Breast epithelium (tissue), 4 donors: ENCODE results near the gene CEPT1. TPM values are rescaled to one million over a fixed set of nuclear protein-coding genes. Genes with fewer than 3 reads are reported as not detected.

Experiments
- DNase-seq, 2 donors: peaks; one replicate each; pipeline ENCODE4 v3.0.0-alpha.2; 2019; ENCODE audit warnings: low spot score in 2 of 2
- H3K27ac ChIP-seq, 2 donors: fragments of 200-600 bp; sonication (generic) in 1 of 2; one replicate each; pipeline ENCODE4 v1.5.1; 2016 to 2019; ENCODE audit warnings: mild to moderate bottlenecking in 1 of 2
- H3K27me3 ChIP-seq, 2 donors: fragments of 200-600 bp; sonication (generic) in 1 of 2; one replicate each; pipeline versions ENCODE4 v1.5.1 to v1.6.0; 2017 to 2019; ENCODE audit warnings: control low read depth in 1 of 2, mild to moderate bottlenecking in 1 of 2
- H3K36me3 ChIP-seq: fragments of 200-600 bp; one replicate; pipeline ENCODE4 v1.5.1; 2019
- H3K4me1 ChIP-seq, 2 donors: fragments of 200-600 bp; sonication (generic); one replicate each; pipeline ENCODE4 v1.5.1; 2016 to 2019; ENCODE audit warnings: control low read depth in 1 of 2
- H3K4me3 ChIP-seq, 3 donors: fragments of 200-600 bp; sonication (generic); 1 replicate in 2 of 3; 2 replicates in 1 of 3; pipeline ENCODE4 v1.5.1; 2016 to 2019; ENCODE audit warnings: mild to moderate bottlenecking in 3 of 3, moderate library complexity in 2 of 3
- H3K9me3 ChIP-seq, 2 donors: fragments of 200-600 bp; sonication (generic) in 1 of 2; one replicate each; pipeline ENCODE4 v1.5.1; 2016 to 2019; ENCODE audit warnings: control low read depth in 1 of 2
- CTCF ChIP-seq, 3 donors: fragments of 450-650 bp; IDR thresholded peaks; one replicate each; pipeline ENCODE4 v1.5.1; 2016 to 2017; ENCODE audit warnings: antibody characterized with exemption in 3 of 3, mild to moderate bottlenecking in 3 of 3, moderate library complexity in 3 of 3
- POLR2A ChIP-seq: fragments of 450-650 bp; IDR thresholded peaks from one replicate; pipeline ENCODE4 v1.6.1; 2016; ENCODE audit warnings: antibody characterized with exemption, mild to moderate bottlenecking, moderate library complexity
- POLR2AphosphoS5 ChIP-seq, 3 donors: sonication (generic); formaldehyde crosslinking; IDR thresholded peaks; one replicate each; pipeline ENCODE4 v1.6.1; 2017; ENCODE audit warnings: antibody characterized with exemption in 3 of 3
- intact Hi-C: fragments of 100-400 bp; cut with DNase I; formaldehyde crosslinking; loops from one replicate; pipeline ENCODE4 v1.15.1; 2023; ENCODE audit warnings: low total_unique reads
- total RNA-seq, 3 donors: library from RNA; depleted of rRNA; stranded (reverse); fragments of >200 nt; gene quantifications; one replicate each; pipeline ENCODE4 v1.1.0, GENCODE V29; 2016

Gene CEPT1
- total RNA-seq, 3 donors from 2014 or later: 49.8 to 67.7 (median 62.5) TPM

GRCh38 chr1:111183308-111184069 is 43.5 kb downstream of the CEPT1 start:
- Histone ChIP-seq H3K27ac (no peak overlapping the region), H3K27me3 (no peaks in the 10 kb centered on the region), H3K9me3 (no peaks in the 10 kb centered on the region), H3K4me1 (no peaks in the 10 kb centered on the region), H3K36me3 (no peaks in the 10 kb centered on the region), H3K4me3 (no peak overlapping the region)
- no peak for TF ChIP-seq CTCF (IDR thresholded peaks at IDR 0.05)
- no peak for TF ChIP-seq POLR2AphosphoS5 (IDR thresholded peaks at IDR 0.05)
- no peak for TF ChIP-seq POLR2A
- DNase-seq: no peak
- intact Hi-C loops: no loop called here

- Histone ChIP-seq H3K4me3 (no peak overlapping the region), H3K27ac (no peak overlapping the region), H3K36me3 (no peaks in the 10 kb centered on the region), H3K9me3 (no peaks in the 10 kb centered on the region), H3K4me1 (no peaks in the 10 kb centered on the region), H3K27me3 (no peaks in the 10 kb centered on the region)
- TF ChIP-seq POLR2AphosphoS5 (IDR thresholded peaks at IDR 0.05) (no peak), POLR2A (no peak), CTCF (IDR thresholded peaks at IDR 0.05) (no peak)
- intact Hi-C loops: no loop called here
- DNase-seq: no peak
Observed at GRCh38 chr1:111184663-111185062, 44.6 kb downstream of the CEPT1 start.

GRCh38 chr1:111190931-111191451 is 51.0 kb downstream of the CEPT1 start:
- peak overlapping the region; percentile 74 to 77 for H3K27ac ChIP-seq
- no peaks in the 10 kb centered on the region for H3K36me3 ChIP-seq
- H3K4me1 ChIP-seq: peaks cover 0 to 5% of the 10 kb centered on the region in 2 donors
- no peak for TF ChIP-seq CTCF (IDR thresholded peaks at IDR 0.05)
- no peak for TF ChIP-seq POLR2AphosphoS5 (IDR thresholded peaks at IDR 0.05)
- TF ChIP-seq POLR2A: no peak
- H3K9me3 ChIP-seq: no peaks in the 10 kb centered on the region
- H3K4me3 ChIP-seq: no peak overlapping the region
- no peaks in the 10 kb centered on the region for H3K27me3 ChIP-seq
- intact Hi-C loops: no loop called here
- no peak for DNase-seq

- no peaks in the 10 kb centered on the region for H3K36me3 ChIP-seq
- DNase-seq: no peak
- no peaks in the 10 kb centered on the region for H3K9me3 ChIP-seq
- TF ChIP-seq POLR2AphosphoS5 (IDR thresholded peaks at IDR 0.05) (no peak), POLR2A (no peak), CTCF (IDR thresholded peaks at IDR 0.05) (no peak)
- no peak overlapping the region for H3K4me3 ChIP-seq
- H3K4me1 ChIP-seq: peaks cover 0 to 5% of the 10 kb centered on the region in 2 donors
- H3K27ac ChIP-seq: peak overlapping the region; percentile 74 to 77
- no peaks in the 10 kb centered on the region for H3K27me3 ChIP-seq
- intact Hi-C loops: no loop called here
Observed at GRCh38 chr1:111191496-111191895, 51.5 kb downstream of the CEPT1 start.

GRCh38 chr1:111192074-111192473 is 52.1 kb downstream of the CEPT1 start:
- peak overlapping the region; percentile 74 to 77 for H3K27ac ChIP-seq
- DNase-seq: no peak
- intact Hi-C loops: no loop called here

More at GRCh38 chr1:111192074-111192473, 52.1 kb downstream of the CEPT1 start:
- H3K4me3 ChIP-seq: no peak overlapping the region
- no peaks in the 10 kb centered on the region for H3K9me3 ChIP-seq
- no peaks in the 10 kb centered on the region for H3K36me3 ChIP-seq
- H3K27me3 ChIP-seq: no peaks in the 10 kb centered on the region
- TF ChIP-seq POLR2A: no peak
- TF ChIP-seq CTCF (IDR thresholded peaks at IDR 0.05): no peak
- no peak for TF ChIP-seq POLR2AphosphoS5 (IDR thresholded peaks at IDR 0.05)
- H3K4me1 ChIP-seq: peaks cover 0 to 5% of the 10 kb centered on the region in 2 donors
